Mesendoderm (in vitro differentiated cells): ENCODE measurements around the gene KCNG3.

Experiments
- DNase-seq: peaks from one replicate; pipeline ENCODE4 v3.0.0; 2013
- H2AK5ac ChIP-seq: 2 replicates; pipeline ENCODE4 v1.6.1; 2013; ENCODE audit warnings: low read length, inconsistent platforms
- H2BK120ac ChIP-seq: 2 replicates; pipeline ENCODE4 v1.6.1; 2013; ENCODE audit warnings: low read depth, mild to moderate bottlenecking, low read length, moderate library complexity, mixed read lengths
- H2BK15ac ChIP-seq: replicated peaks from 2 replicates; pipeline ENCODE4 v1.6.1; 2013; ENCODE audit warnings: low read depth, mild to moderate bottlenecking, moderate library complexity
- H2BK5ac ChIP-seq: 2 replicates; pipeline ENCODE4 v1.6.1; 2013; ENCODE audit warnings: low read length, inconsistent platforms
- H3K18ac ChIP-seq: 2 replicates; pipeline ENCODE4 v1.6.1; 2013; ENCODE audit warnings: mild to moderate bottlenecking, low read length, mixed read lengths
- H3K23ac ChIP-seq: one replicate; pipeline ENCODE4 v1.6.1; 2013; ENCODE audit warnings: low read length
- H3K27ac ChIP-seq: 2 replicates; pipeline ENCODE4 v1.5.1; 2013; ENCODE audit warnings: low read depth, mild to moderate bottlenecking, inconsistent platforms, low read length, moderate library complexity
- H3K27me3 ChIP-seq: 2 replicates; pipeline ENCODE4 v1.6.1; 2013; ENCODE audit warnings: low read length, control low read depth, mild to moderate bottlenecking, inconsistent platforms; ENCODE audit not compliant: insufficient read depth, poor library complexity
- H3K36me3 ChIP-seq: 2 replicates; pipeline ENCODE4 v1.6.1; 2013; ENCODE audit warnings: low read length, inconsistent platforms; ENCODE audit not compliant: control insufficient read depth, insufficient read depth
- H3K4ac ChIP-seq: one replicate; pipeline ENCODE4 v1.6.1; 2013; ENCODE audit warnings: low read depth, mild to moderate bottlenecking, low read length, moderate library complexity
- H3K4me1 ChIP-seq: 2 replicates; pipeline ENCODE4 v1.6.1; 2013; ENCODE audit warnings: low read depth, low read length, inconsistent platforms; ENCODE audit not compliant: control insufficient read depth
- H3K4me2 ChIP-seq: 2 replicates; pipeline ENCODE4 v1.6.1; 2013; ENCODE audit warnings: low read length
- H3K4me3 ChIP-seq: 2 replicates; pipeline ENCODE4 v1.5.1; 2013; ENCODE audit warnings: mild to moderate bottlenecking, low read length
- H3K56ac ChIP-seq: one replicate; pipeline ENCODE4 v1.6.1; 2013; ENCODE audit warnings: low read length
- H3K79me1 ChIP-seq: 2 replicates; pipeline ENCODE4 v1.6.1; 2013; ENCODE audit warnings: low read length, inconsistent platforms
- H3K79me2 ChIP-seq: 2 replicates; pipeline ENCODE4 v1.6.1; 2013; ENCODE audit warnings: mild to moderate bottlenecking, low read length; ENCODE audit not compliant: control insufficient read depth, insufficient read depth
- H3K9ac ChIP-seq: 2 replicates; pipeline ENCODE4 v1.6.1; 2013; ENCODE audit warnings: low read length, inconsistent platforms
- H4K5ac ChIP-seq: one replicate; pipeline ENCODE4 v1.6.1; 2013; ENCODE audit warnings: low read length
- H4K8ac ChIP-seq: one replicate; pipeline ENCODE4 v1.6.1; 2013; ENCODE audit warnings: low read depth, mild to moderate bottlenecking, control low read depth, low read length, moderate library complexity
- WGBS: extraction: QIAGEN DNeasy Blood & Tissue Kit; methylation state at CpG from one replicate; pipeline ENCODE4 v1.1.7; 2013; ENCODE audit warnings: low lambda C conversion rate, missing lambda C conversion rate; ENCODE audit not compliant: insufficient coverage; ENCODE audit errors: extremely low coverage; 5-methylcytosine and 5-hydroxymethylcytosine counted together

Gene KCNG3

GRCh38 chr2:42435628-42436027 is 58.2 kb downstream of the KCNG3 start:
- H2BK5ac ChIP-seq, result no peak overlapping the region
- H3K4me2 ChIP-seq, result no peak overlapping the region
- H3K4me3 ChIP-seq, result no peak overlapping the region
- no peaks in the 10 kb centered on the region for H3K4me1 ChIP-seq
- no peak overlapping the region for H4K8ac ChIP-seq
- peaks cover 2% of the 10 kb centered on the region for H3K79me2 ChIP-seq
- WGBS, result no CpG with 5 or more reads among the region's 2 CpGs
- no peak overlapping the region for H3K56ac ChIP-seq
- DNase-seq, result no peak
- H3K36me3 ChIP-seq, result no peaks in the 10 kb centered on the region
- H3K9ac ChIP-seq, result no peak overlapping the region
- no peak overlapping the region for H2BK120ac ChIP-seq
- no peaks in the 10 kb centered on the region for H3K79me1 ChIP-seq
- no peaks in the 10 kb centered on the region for H3K27me3 ChIP-seq
- H3K4ac ChIP-seq, result no peak overlapping the region
- no peak overlapping the region for H2BK15ac ChIP-seq
- no peak overlapping the region for H2AK5ac ChIP-seq
- no peak overlapping the region for H4K5ac ChIP-seq
- no peak overlapping the region for H3K18ac ChIP-seq
- H3K23ac ChIP-seq, result no peak overlapping the region
- H3K27ac ChIP-seq, result no peak overlapping the region

- Histone ChIP-seq H2AK5ac (no peak overlapping the region), H3K27ac (no peak overlapping the region), H3K36me3 (no peaks in the 10 kb centered on the region), H3K23ac (no peak overlapping the region), H3K4me3 (no peak overlapping the region), H3K79me1 (peaks cover 2% of the 10 kb centered on the region), H4K5ac (no peak overlapping the region), H3K4me1 (no peaks in the 10 kb centered on the region), H3K4me2 (no peak overlapping the region), H3K9ac (no peak overlapping the region), H2BK15ac (no peak overlapping the region), H3K56ac (no peak overlapping the region), H4K8ac (no peak overlapping the region), H2BK120ac (no peak overlapping the region), H3K27me3 (no peaks in the 10 kb centered on the region), H3K79me2 (no peaks in the 10 kb centered on the region), H2BK5ac (no peak overlapping the region), H3K4ac (no peak overlapping the region), H3K18ac (no peak overlapping the region)
- WGBS, result no CpG with 5 or more reads among the region's 4 CpGs
- no peak for DNase-seq
Measured at GRCh38 chr2:42430188-42430587, 63.6 kb downstream of the KCNG3 start.

GRCh38 chr2:42429352-42429751 is 64.4 kb downstream of the KCNG3 start:
- Histone ChIP-seq H2BK120ac (no peak overlapping the region), H3K79me2 (no peaks in the 10 kb centered on the region), H3K36me3 (no peaks in the 10 kb centered on the region), H3K23ac (no peak overlapping the region), H3K9ac (no peak overlapping the region), H2AK5ac (no peak overlapping the region), H3K4me2 (no peak overlapping the region), H3K18ac (no peak overlapping the region), H3K27ac (no peak overlapping the region), H3K56ac (no peak overlapping the region), H2BK15ac (no peak overlapping the region), H3K79me1 (peaks cover 2% of the 10 kb centered on the region), H3K4ac (no peak overlapping the region), H3K27me3 (no peaks in the 10 kb centered on the region), H2BK5ac (no peak overlapping the region), H4K5ac (no peak overlapping the region), H3K4me1 (no peaks in the 10 kb centered on the region), H4K8ac (no peak overlapping the region), H3K4me3 (no peak overlapping the region)
- WGBS, result no CpG with 5 or more reads among the region's 2 CpGs
- DNase-seq, result no peak

- WGBS, result no CpG with 5 or more reads among the region's 3 CpGs
- H3K79me1 ChIP-seq, result peaks cover 3% of the 10 kb centered on the region
- no peak overlapping the region for H3K4ac ChIP-seq
- H4K8ac ChIP-seq, result no peak overlapping the region
- no peak overlapping the region for H3K4me3 ChIP-seq
- no peak overlapping the region for H3K23ac ChIP-seq
- H3K4me1 ChIP-seq, result no peaks in the 10 kb centered on the region
- H2BK120ac ChIP-seq, result no peak overlapping the region
- no peak overlapping the region for H4K5ac ChIP-seq
- no peak overlapping the region for H2BK5ac ChIP-seq
- no peaks in the 10 kb centered on the region for H3K36me3 ChIP-seq
- H3K18ac ChIP-seq, result no peak overlapping the region
- no peak overlapping the region for H3K4me2 ChIP-seq
- H3K27ac ChIP-seq, result no peak overlapping the region
- no peaks in the 10 kb centered on the region for H3K27me3 ChIP-seq
- no peaks in the 10 kb centered on the region for H3K79me2 ChIP-seq
- no peak overlapping the region for H2BK15ac ChIP-seq
- no peak overlapping the region for H3K9ac ChIP-seq
- H2AK5ac ChIP-seq, result no peak overlapping the region
- no peak for DNase-seq
- H3K56ac ChIP-seq, result no peak overlapping the region
Measured at GRCh38 chr2:42425697-42426096, 68.1 kb downstream of the KCNG3 start.

- no peak overlapping the region for H3K4me2 ChIP-seq
- H3K4ac ChIP-seq, result no peak overlapping the region
- no peak for DNase-seq
- H4K8ac ChIP-seq, result no peak overlapping the region
- no peaks in the 10 kb centered on the region for H3K36me3 ChIP-seq
- no peak overlapping the region for H3K18ac ChIP-seq
- H2BK5ac ChIP-seq, result no peak overlapping the region
- H3K27me3 ChIP-seq, result no peaks in the 10 kb centered on the region
- no peak overlapping the region for H3K27ac ChIP-seq
- no peaks in the 10 kb centered on the region for H3K4me1 ChIP-seq
- no peak overlapping the region for H2BK120ac ChIP-seq
- H2AK5ac ChIP-seq, result no peak overlapping the region
- no peak overlapping the region for H3K23ac ChIP-seq
- no peak overlapping the region for H3K56ac ChIP-seq
- peaks cover 1% of the 10 kb centered on the region for H3K79me1 ChIP-seq
- WGBS, result no CpG with 5 or more reads among the region's 4 CpGs
- no peak overlapping the region for H2BK15ac ChIP-seq
- H3K9ac ChIP-seq, result no peak overlapping the region
- H4K5ac ChIP-seq, result no peak overlapping the region
- H3K4me3 ChIP-seq, result no peak overlapping the region
- H3K79me2 ChIP-seq, result no peaks in the 10 kb centered on the region
Measured at GRCh38 chr2:42424033-42424432, 69.7 kb downstream of the KCNG3 start.

- no peak overlapping the region for H4K5ac ChIP-seq
- H3K23ac ChIP-seq, result no peak overlapping the region
- H3K18ac ChIP-seq, result no peak overlapping the region
- no peaks in the 10 kb centered on the region for H3K36me3 ChIP-seq
- no peak overlapping the region for H2AK5ac ChIP-seq
- H3K4me2 ChIP-seq, result no peak overlapping the region
- no peak for DNase-seq
- no CpG with 5 or more reads among the region's 3 CpGs for WGBS
- H3K79me2 ChIP-seq, result no peaks in the 10 kb centered on the region
- no peak overlapping the region for H2BK5ac ChIP-seq
- H3K27ac ChIP-seq, result no peak overlapping the region
- H4K8ac ChIP-seq, result no peak overlapping the region
- no peak overlapping the region for H3K4ac ChIP-seq
- no peak overlapping the region for H2BK15ac ChIP-seq
- H2BK120ac ChIP-seq, result no peak overlapping the region
- peaks cover 1% of the 10 kb centered on the region for H3K79me1 ChIP-seq
- H3K4me1 ChIP-seq, result no peaks in the 10 kb centered on the region
- no peaks in the 10 kb centered on the region for H3K27me3 ChIP-seq
- no peak overlapping the region for H3K4me3 ChIP-seq
- no peak overlapping the region for H3K56ac ChIP-seq
- H3K9ac ChIP-seq, result no peak overlapping the region
Measured at GRCh38 chr2:42421601-42422239, 72.1 kb downstream of the KCNG3 start.
